NCI-H510A treated with DMSO at 0.1 percent for 48 hours (cell line): ENCODE results near the gene RGS3.
"Not testable (repeated sequence)": the region's sequence is repeated elsewhere in the genome, so short reads cannot be mapped to it uniquely, and the experiment has no call there.

Experiments used
- DNase-seq: peaks from one replicate; lab custom pipeline; 2025; lab: John Stamatoyannopoulos, UW

The RGS3 gene

GRCh38 chr9:113636693-113637092 is 173.2 kb downstream of the RGS3 start:
- no peak for DNase-seq

DNA sequence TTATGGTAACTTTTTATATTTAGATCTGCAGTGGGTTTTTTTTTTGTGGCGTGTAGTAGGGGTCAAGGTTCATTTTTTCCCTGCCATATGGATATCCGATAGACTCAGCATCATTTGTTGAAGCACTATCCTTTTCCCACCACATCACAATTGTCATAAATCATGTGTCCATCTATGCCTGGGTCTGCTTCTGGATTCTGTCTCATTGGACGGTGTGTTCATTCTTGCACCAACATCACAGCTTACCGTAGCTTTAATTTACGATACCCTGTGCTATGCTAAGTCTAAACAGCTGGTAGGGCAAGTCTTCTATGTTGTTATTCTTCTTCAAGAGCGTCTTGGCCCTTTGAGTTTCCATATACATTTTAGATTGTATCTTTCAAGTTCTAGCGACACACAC is 175.0 kb downstream of the RGS3 start:
- DNase-seq = no peak

DNA sequence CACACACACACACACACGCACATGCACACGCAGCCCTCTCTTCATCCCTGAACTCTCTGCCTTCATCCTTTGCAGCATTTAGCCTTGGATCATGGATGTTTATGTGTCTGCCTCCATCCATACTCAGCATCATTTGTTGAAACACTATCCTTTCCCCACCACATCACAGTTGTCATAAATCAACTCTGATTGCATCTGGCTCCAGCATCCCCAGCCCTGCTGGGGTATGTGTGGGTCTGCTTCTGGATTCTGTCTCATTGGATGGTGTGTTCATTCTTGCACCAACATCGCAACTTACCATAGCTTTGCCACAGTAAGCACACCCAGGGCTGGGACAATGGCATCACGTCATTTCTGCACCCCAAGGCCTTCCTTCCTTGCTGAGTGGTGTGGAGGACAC is 175.4 kb downstream of the RGS3 start:
- DNase-seq = no peak

GRCh38 chr9:113639411-113639970 is 176.0 kb downstream of the RGS3 start:
- DNase-seq = not testable (repeated sequence)

DNA sequence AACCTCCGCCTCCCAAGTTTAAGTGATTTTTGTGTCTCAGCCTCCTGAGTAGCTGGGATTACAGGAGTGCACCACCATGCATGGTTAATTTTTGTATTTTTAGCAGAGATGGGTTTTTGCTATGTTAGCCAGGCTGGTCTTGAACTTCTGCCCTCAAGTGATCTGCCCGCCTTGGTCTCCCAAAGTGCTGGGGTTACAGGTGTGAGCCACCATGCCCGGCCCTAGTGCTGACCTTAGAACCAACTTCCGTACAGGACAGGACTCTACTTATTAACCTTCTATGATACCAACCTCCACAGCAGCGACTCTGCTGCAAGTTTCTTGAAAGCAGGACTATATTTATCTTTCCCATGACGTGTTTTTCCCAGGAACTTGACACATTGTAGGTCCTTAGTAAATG is 176.9 kb downstream of the RGS3 start:
- DNase-seq = no peak

DNA sequence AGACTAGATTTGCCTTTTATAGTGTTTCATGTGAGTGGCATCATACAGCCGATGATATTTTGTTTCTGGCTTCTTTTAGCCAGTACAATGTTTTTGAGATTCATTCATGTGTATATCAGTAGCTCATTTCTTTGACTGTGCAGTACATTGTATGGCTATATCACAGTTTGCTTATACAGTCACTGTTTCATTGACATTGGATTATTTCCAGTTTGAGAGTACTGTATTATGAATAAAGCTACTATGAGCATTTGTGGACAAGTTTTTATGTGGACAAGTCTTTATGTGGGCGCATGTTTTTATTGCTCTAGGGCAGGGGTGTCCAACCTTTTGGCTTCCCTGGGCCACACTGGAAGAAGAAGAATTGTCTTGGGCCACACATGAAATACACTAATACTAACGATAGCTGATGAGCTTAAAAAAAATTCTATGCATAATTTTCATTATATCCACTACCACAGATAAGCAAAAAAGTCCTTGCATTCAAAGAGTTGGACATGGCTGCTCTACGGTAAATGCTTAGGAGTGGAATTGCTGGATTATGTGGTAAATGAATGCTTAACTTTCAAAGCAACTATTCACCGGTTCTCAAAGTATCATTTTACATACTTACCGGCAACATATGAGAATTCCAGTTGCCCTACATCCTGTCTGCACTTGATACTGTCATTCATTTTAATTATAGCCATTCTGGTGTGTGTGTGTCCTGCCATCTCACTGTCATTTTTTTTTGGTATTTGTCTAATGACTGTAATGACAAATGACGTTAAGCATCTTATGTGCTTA is 177.8 kb downstream of the RGS3 start:
- DNase-seq = peak; percentile 12

GRCh38 chr9:113644321-113644720 is 180.8 kb downstream of the RGS3 start:
- no peak for DNase-seq

- no peak for DNase-seq
These were observed 181.9 kb downstream of the RGS3 start for GRCh38 chr9:113645227-113645977.

DNA sequence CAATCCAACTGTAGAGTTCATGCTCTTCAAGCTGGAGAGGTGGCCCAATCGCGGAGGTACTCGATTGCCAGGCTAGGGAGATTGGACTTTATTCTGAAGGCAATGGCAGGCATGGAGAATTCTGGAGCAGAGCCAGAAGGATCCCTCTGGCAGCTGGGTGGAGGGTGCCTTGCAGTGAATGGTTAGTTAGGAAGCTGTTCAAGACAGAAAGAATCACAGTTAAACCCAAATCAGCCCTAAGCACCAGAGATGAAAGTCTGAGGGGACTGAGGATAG is 182.4 kb downstream of the RGS3 start:
- DNase-seq = no peak

DNA sequence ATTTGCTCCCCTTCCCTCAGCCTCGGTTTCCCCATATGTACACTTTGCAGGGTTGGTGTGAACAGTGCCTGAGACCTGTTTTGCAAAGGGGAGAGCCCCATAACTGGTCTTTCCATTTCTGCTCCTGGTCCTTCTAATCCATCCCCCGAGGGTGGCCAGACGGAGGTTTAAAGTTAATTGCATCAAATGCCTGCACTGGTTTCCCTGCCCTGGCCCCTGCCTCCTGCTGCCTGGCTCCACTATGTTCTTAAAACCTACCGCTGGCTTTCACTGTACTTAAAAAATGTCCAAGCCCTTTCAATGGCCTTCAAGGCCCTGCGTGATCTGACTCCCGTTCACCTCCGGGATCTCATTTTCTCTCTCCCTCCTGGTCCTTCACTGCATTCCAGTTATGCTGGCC is 183.0 kb downstream of the RGS3 start:
- DNase-seq = no peak
